HCT116 (cell line): ENCODE measurements around the gene CPT2. TPM values are rescaled to one million over a fixed set of nuclear protein-coding genes. Genes with fewer than 3 reads are reported as not detected.

Source experiments
- ATAC-seq: fragments of 200-7000 bp; cut with Tn5 transposase; 2 replicates; pipeline ENCODE4 v1.9.1; 2020; ENCODE audit warnings: mild to moderate bottlenecking, moderate library complexity
- BruUV-seq: library from RNA; stranded (reverse); fragments of 400-500 nt; replicated peaks from 2 replicates; lab custom pipeline; 2021; lab: Mats Ljungman, UMichigan
- CTCF ChIA-PET: fragments of 300-600 bp; sonication (Branson Sonifier 250); formaldehyde crosslinking; loops from one replicate; lab custom pipeline; 2021; ENCODE audit warnings: antibody characterized with exemption; lab: Charles Lee
- POLR2A ChIA-PET: fragments of 300-600, 350-600 bp; sonication (Branson Sonifier 250); formaldehyde crosslinking; loops from one replicate; lab custom pipeline; 2021; ENCODE audit warnings: antibody characterized with exemption; lab: Charles Lee
- RAD21 ChIA-PET, 2 experiments: fragments of 300-600 bp; sonication (Branson Sonifier 250); formaldehyde crosslinking; loops; one replicate each; lab custom pipeline; 2023; ENCODE audit warnings: low total read pairs in 2 of 2; ENCODE audit not compliant: uncharacterized antibody in 2 of 2, unreplicated experiment in 2 of 2, low non-redundant PET in 1 of 2; lab: Charles Lee
- DNase-seq: peaks from one replicate; pipeline ENCODE4 v3.0.0-alpha.2; 2010; ENCODE audit warnings: low read depth, low spot score
- H2AFZ ChIP-seq: fragments of 200-600 bp; shearing (Covaris generic), sonication (generic); 2 replicates; pipeline ENCODE4 v1.6.1; 2017; ENCODE audit warnings: low read depth, mixed run types, mixed read lengths, antibody characterized with exemption, low read length; ENCODE audit not compliant: poor library complexity, severe bottlenecking
- H3K27ac ChIP-seq: 2 replicates; pipeline ENCODE4 v1.5.1; 2012; ENCODE audit warnings: low read depth, low read length
- H3K27me3 ChIP-seq: fragments of 200-600 bp; sonication (generic); 2 replicates; pipeline ENCODE4 v1.6.1; 2016; ENCODE audit warnings: mixed run types, low read length, mixed read lengths; ENCODE audit not compliant: insufficient read depth
- H3K36me3 ChIP-seq, 2 experiments: fragments of 200-500 bp in 1 of 2; fragments of 200-600 bp in 1 of 2; sonication (Bioruptor generic) in 1 of 2; sonication (generic) in 1 of 2; 2 replicates each; pipeline versions ENCODE4 v1.5.1 to v1.6.1; 2014 to 2016; ENCODE audit warnings: low read length in 2 of 2, inconsistent platforms in 1 of 2, mixed read lengths in 1 of 2, mixed run types in 1 of 2; ENCODE audit not compliant: insufficient read depth in 2 of 2, control insufficient read depth in 1 of 2
- H3K4me1 ChIP-seq, 2 experiments: fragments of 200-600 bp in 1 of 2; sonication (generic) in 1 of 2; 2 replicates each; pipeline versions ENCODE4 v1.5.1 to v1.6.1; 2012 to 2017; ENCODE audit warnings: low read length in 2 of 2, inconsistent platforms in 1 of 2, mild to moderate bottlenecking in 1 of 2, mixed read lengths in 1 of 2, mixed run types in 1 of 2, moderate library complexity in 1 of 2; ENCODE audit not compliant: insufficient read depth in 2 of 2, control insufficient read depth in 1 of 2
- H3K4me2 ChIP-seq: fragments of 200-600 bp; sonication (generic); 2 replicates; pipeline ENCODE4 v1.6.1; 2017; ENCODE audit warnings: mixed run types, low read length, mixed read lengths
- H3K4me3 ChIP-seq, 2 experiments: fragments of 200-600 bp in 1 of 2; sonication (generic) in 1 of 2; replicated peaks in 1 of 2; 2 replicates each; pipeline ENCODE4 v1.5.1; 2011 to 2016; ENCODE audit warnings: low read length in 2 of 2, control low read depth in 1 of 2, low read depth in 1 of 2, mild to moderate bottlenecking in 1 of 2, mixed read lengths in 1 of 2, mixed run types in 1 of 2
- H3K79me2 ChIP-seq: fragments of 200-600 bp; sonication (generic); 2 replicates; pipeline ENCODE4 v1.6.1; 2017; ENCODE audit warnings: mild to moderate bottlenecking, mixed run types, low read length, moderate library complexity, mixed read lengths; ENCODE audit not compliant: insufficient read depth
- H3K9ac ChIP-seq: fragments of 200-600 bp; sonication (generic); 2 replicates; pipeline ENCODE4 v1.6.1; 2016; ENCODE audit warnings: low read length, mixed read lengths
- H3K9me2 ChIP-seq: fragments of 200-600 bp; sonication (generic), shearing (Covaris generic); 2 replicates; pipeline ENCODE4 v1.6.1; 2017; ENCODE audit warnings: mixed run types, mild to moderate bottlenecking, moderate library complexity; ENCODE audit not compliant: insufficient read depth
- H3K9me3 ChIP-seq, 2 experiments: fragments of 200-500 bp in 1 of 2; fragments of 200-600 bp in 1 of 2; sonication (Bioruptor generic) in 1 of 2; sonication (generic) in 1 of 2; 2 replicates each; pipeline ENCODE4 v1.6.1; 2014 to 2017; ENCODE audit warnings: low read length in 2 of 2, mixed read lengths in 2 of 2, inconsistent platforms in 1 of 2, low read depth in 1 of 2, mild to moderate bottlenecking in 1 of 2, mixed run types in 1 of 2, moderate library complexity in 1 of 2; ENCODE audit not compliant: control insufficient read depth in 1 of 2, insufficient read depth in 1 of 2
- H4K20me1 ChIP-seq: fragments of 200-600 bp; sonication (generic), shearing (Covaris generic); 2 replicates; pipeline ENCODE4 v1.6.1; 2017; ENCODE audit warnings: mixed run types, mild to moderate bottlenecking, moderate library complexity; ENCODE audit not compliant: insufficient read depth
- ATF3 ChIP-seq: IDR thresholded peaks from 2 replicates; pipeline ENCODE4 v1.6.1; 2012
- CBX3 ChIP-seq: IDR thresholded peaks from 2 replicates; pipeline ENCODE4 v1.6.1; 2012; ENCODE audit warnings: low read depth
- CEBPB ChIP-seq: IDR thresholded peaks from 2 replicates; pipeline ENCODE4 v1.6.1; 2012; ENCODE audit warnings: low read depth
- ELF1 ChIP-seq: IDR thresholded peaks from 2 replicates; pipeline ENCODE4 v1.6.1; 2012; ENCODE audit warnings: low read depth, borderline replicate concordance
- EZH2 ChIP-seq: fragments of 200-600 bp; sonication (generic); IDR thresholded peaks from 2 replicates; pipeline ENCODE4 v1.6.1; 2017; ENCODE audit warnings: antibody characterized with exemption, mixed run types
- FOSL1 ChIP-seq: IDR thresholded peaks from 2 replicates; pipeline ENCODE4 v1.6.1; 2012; ENCODE audit warnings: low read depth
- JUND ChIP-seq: IDR thresholded peaks from 2 replicates; pipeline ENCODE4 v1.6.1; 2012
- POLR2A ChIP-seq: IDR thresholded peaks from 2 replicates; pipeline ENCODE4 v1.7.0; 2011; ENCODE audit warnings: borderline replicate concordance; ENCODE audit not compliant: insufficient read depth, insufficient read length; ENCODE audit errors: extremely low read depth
- POLR2AphosphoS5 ChIP-seq: IDR thresholded peaks from 2 replicates; pipeline ENCODE4 v1.6.1; 2011; ENCODE audit warnings: mild to moderate bottlenecking, low read depth, low read length, moderate library complexity
- SIN3A ChIP-seq: IDR thresholded peaks from 2 replicates; pipeline ENCODE4 v1.6.1; 2012; ENCODE audit warnings: low read depth
- SP1 ChIP-seq: IDR thresholded peaks from 2 replicates; pipeline ENCODE4 v1.6.1; 2012; ENCODE audit warnings: low read depth
- SRF ChIP-seq: IDR thresholded peaks from 2 replicates; pipeline ENCODE4 v1.6.1; 2012; ENCODE audit warnings: low read depth
- TCF7L2 ChIP-seq: IDR thresholded peaks from 2 replicates; pipeline ENCODE4 v1.7.0; 2011; ENCODE audit warnings: borderline replicate concordance, inconsistent platforms; ENCODE audit not compliant: insufficient read depth, insufficient read length; ENCODE audit errors: extremely low read depth
- YY1 ChIP-seq: IDR thresholded peaks from 2 replicates; pipeline ENCODE4 v1.6.1; 2011; ENCODE audit warnings: low read length, low read depth, moderate library complexity, mild to moderate bottlenecking; ENCODE audit not compliant: insufficient replicate concordance; ENCODE audit errors: extremely low read depth
- ZFX ChIP-seq: fragments of 450-650 bp; IDR thresholded peaks from 2 replicates; pipeline ENCODE4 v1.6.1; 2017
- ZNF274 ChIP-seq: fragments of 200-500 bp; sonication (Bioruptor generic); IDR thresholded peaks from 2 replicates; pipeline ENCODE4 v1.6.1; 2014; ENCODE audit warnings: mild to moderate bottlenecking, low read depth, low read length, inconsistent platforms
- intact Hi-C: fragments of 100-400 bp; cut with micrococcal nuclease; formaldehyde crosslinking; loops from 2 replicates; pipeline ENCODE4 v1.10.0; 2022
- total RNA-seq: library from RNA; stranded (reverse); gene quantifications from one replicate; pipeline ENCODE4 v1.2.1, GENCODE V29; 2021; ENCODE audit not compliant: unreplicated experiment
- TF ChIP-seq, protein P1 (sequence below), 3 experiments: fragments of 200-600 bp in 1 of 3; sonication (generic) in 1 of 3; IDR thresholded peaks in 2 of 3; conservative IDR thresholded peaks in 1 of 3; 2 replicates each; pipeline ENCODE4 v1.5.1; 2012 to 2017; ENCODE audit warnings: low read depth in 2 of 3, low read length in 2 of 3, antibody characterized with exemption in 1 of 3, borderline replicate concordance in 1 of 3, control low read depth in 1 of 3, mild to moderate bottlenecking in 1 of 3, mixed read lengths in 1 of 3, mixed run types in 1 of 3, moderate library complexity in 1 of 3; ENCODE audit not compliant: insufficient read depth in 1 of 3
- TF ChIP-seq, protein P2 (sequence below): IDR thresholded peaks from 2 replicates; pipeline ENCODE4 v1.6.1; 2012; ENCODE audit warnings: low read depth

The CPT2 gene
- total RNA-seq, 1 experiment from 2014 or later, result 18.1 TPM

GRCh38 chr1:53156783-53157182 lies 39.8 kb upstream of the CPT2 start:
- TF ChIP-seq CBX3, result no peak
- TF ChIP-seq SRF, result no peak
- TF ChIP-seq SIN3A, result no peak
- no peak for TF ChIP-seq ZNF274
- TF ChIP-seq, protein P1, sequence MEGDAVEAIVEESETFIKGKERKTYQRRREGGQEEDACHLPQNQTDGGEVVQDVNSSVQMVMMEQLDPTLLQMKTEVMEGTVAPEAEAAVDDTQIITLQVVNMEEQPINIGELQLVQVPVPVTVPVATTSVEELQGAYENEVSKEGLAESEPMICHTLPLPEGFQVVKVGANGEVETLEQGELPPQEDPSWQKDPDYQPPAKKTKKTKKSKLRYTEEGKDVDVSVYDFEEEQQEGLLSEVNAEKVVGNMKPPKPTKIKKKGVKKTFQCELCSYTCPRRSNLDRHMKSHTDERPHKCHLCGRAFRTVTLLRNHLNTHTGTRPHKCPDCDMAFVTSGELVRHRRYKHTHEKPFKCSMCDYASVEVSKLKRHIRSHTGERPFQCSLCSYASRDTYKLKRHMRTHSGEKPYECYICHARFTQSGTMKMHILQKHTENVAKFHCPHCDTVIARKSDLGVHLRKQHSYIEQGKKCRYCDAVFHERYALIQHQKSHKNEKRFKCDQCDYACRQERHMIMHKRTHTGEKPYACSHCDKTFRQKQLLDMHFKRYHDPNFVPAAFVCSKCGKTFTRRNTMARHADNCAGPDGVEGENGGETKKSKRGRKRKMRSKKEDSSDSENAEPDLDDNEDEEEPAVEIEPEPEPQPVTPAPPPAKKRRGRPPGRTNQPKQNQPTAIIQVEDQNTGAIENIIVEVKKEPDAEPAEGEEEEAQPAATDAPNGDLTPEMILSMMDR (IDR thresholded peaks at IDR 0.05 in 2 of 3, conservative IDR thresholded peaks at IDR 0.05 in 1 of 3; ENCODE audit: borderline replicate concordance in 1 of 3, insufficient read depth in 1 of 3, low read depth in 2 of 3, low read length in 2 of 3), result no peak
- no peak for TF ChIP-seq TCF7L2
- TF ChIP-seq YY1, result no peak
- no peak for TF ChIP-seq CEBPB
- TF ChIP-seq ZFX, result no peak
- no peak for TF ChIP-seq ELF1
- no peak for ATAC-seq
- Histone ChIP-seq H2AFZ (no peak overlapping the region), H3K4me1 (no peaks in the 10 kb centered on the region), H3K79me2 (no peaks in the 10 kb centered on the region), H3K4me3 (no peak overlapping the region), H3K4me2 (no peak overlapping the region), H3K36me3 (no peaks in the 10 kb centered on the region), H3K27me3 (no peaks in the 10 kb centered on the region), H4K20me1 (no peaks in the 10 kb centered on the region), H3K9ac (no peak overlapping the region), H3K9me2 (no peaks in the 10 kb centered on the region), H3K9me3 (no peaks in the 10 kb centered on the region), H3K27ac (no peak overlapping the region)
- ChIA-PET POLR2A (no interaction called here), RAD21 (no interaction called here), CTCF (no interaction called here)
- DNase-seq, result no peak
- intact Hi-C loops, result no loop called here
- BruUV-seq, result no TSS peak

DNA sequence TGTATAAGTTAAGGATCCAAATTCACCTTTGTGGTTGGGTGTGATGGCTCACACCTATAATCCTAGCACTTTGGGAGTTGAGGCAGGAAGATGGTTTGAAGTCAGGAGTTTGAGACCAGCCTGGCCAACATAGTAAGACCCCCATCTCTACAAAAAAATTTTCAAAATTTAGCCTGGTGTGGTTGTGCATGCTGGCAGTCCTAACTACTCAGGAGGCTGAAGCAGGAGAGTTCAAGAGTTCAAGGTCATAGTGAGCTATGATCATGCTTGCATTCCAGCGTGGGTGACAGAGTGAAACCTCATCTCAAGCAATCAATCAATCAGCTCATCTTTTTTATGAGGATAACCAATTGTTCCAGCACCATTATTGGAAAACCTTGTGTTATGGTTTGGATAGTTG lies 37.7 kb upstream of the CPT2 start:
- RAD21 ChIA-PET, result no interaction called here
- Histone ChIP-seq H3K9ac (no peak overlapping the region), H3K79me2 (no peaks in the 10 kb centered on the region), H4K20me1 (no peaks in the 10 kb centered on the region), H3K4me3 (no peak overlapping the region), H3K4me1 (no peaks in the 10 kb centered on the region), H3K9me2 (no peaks in the 10 kb centered on the region), H3K36me3 (no peaks in the 10 kb centered on the region), H3K4me2 (no peak overlapping the region), H3K9me3 (no peaks in the 10 kb centered on the region), H3K27ac (no peak overlapping the region), H3K27me3 (no peaks in the 10 kb centered on the region), H2AFZ (no peak overlapping the region)
- no TSS peak for BruUV-seq
- POLR2A ChIA-PET, result no interaction called here
- intact Hi-C loops, result no loop called here
- ATAC-seq, result no peak
- CTCF ChIA-PET, result no interaction called here
- DNase-seq, result no peak
- no peak for TF ChIP-seq JUND
- no peak for TF ChIP-seq YY1
- TF ChIP-seq ATF3, result no peak
- TF ChIP-seq SIN3A, result no peak
- TF ChIP-seq SP1, result no peak
- TF ChIP-seq ELF1, result no peak
- no peak for TF ChIP-seq CBX3
- TF ChIP-seq POLR2AphosphoS5, result no peak
- no peak for TF ChIP-seq ZFX
- TF ChIP-seq POLR2A, result no peak
- no peak for TF ChIP-seq EZH2
- no peak for TF ChIP-seq CEBPB
- TF ChIP-seq, protein P2, sequence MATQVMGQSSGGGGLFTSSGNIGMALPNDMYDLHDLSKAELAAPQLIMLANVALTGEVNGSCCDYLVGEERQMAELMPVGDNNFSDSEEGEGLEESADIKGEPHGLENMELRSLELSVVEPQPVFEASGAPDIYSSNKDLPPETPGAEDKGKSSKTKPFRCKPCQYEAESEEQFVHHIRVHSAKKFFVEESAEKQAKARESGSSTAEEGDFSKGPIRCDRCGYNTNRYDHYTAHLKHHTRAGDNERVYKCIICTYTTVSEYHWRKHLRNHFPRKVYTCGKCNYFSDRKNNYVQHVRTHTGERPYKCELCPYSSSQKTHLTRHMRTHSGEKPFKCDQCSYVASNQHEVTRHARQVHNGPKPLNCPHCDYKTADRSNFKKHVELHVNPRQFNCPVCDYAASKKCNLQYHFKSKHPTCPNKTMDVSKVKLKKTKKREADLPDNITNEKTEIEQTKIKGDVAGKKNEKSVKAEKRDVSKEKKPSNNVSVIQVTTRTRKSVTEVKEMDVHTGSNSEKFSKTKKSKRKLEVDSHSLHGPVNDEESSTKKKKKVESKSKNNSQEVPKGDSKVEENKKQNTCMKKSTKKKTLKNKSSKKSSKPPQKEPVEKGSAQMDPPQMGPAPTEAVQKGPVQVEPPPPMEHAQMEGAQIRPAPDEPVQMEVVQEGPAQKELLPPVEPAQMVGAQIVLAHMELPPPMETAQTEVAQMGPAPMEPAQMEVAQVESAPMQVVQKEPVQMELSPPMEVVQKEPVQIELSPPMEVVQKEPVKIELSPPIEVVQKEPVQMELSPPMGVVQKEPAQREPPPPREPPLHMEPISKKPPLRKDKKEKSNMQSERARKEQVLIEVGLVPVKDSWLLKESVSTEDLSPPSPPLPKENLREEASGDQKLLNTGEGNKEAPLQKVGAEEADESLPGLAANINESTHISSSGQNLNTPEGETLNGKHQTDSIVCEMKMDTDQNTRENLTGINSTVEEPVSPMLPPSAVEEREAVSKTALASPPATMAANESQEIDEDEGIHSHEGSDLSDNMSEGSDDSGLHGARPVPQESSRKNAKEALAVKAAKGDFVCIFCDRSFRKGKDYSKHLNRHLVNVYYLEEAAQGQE, result no peak
- TF ChIP-seq FOSL1, result no peak
